Measurements from ENCODE around the gene FAM83D.
A peak's percentile ranks its signal among the peaks of the same experiment; 100 is the strongest.
"Not testable (repeated sequence)": the region's sequence is repeated elsewhere in the genome, so short reads cannot be mapped to it uniquely, and the experiment has no call there.

Gene FAM83D

DNA sequence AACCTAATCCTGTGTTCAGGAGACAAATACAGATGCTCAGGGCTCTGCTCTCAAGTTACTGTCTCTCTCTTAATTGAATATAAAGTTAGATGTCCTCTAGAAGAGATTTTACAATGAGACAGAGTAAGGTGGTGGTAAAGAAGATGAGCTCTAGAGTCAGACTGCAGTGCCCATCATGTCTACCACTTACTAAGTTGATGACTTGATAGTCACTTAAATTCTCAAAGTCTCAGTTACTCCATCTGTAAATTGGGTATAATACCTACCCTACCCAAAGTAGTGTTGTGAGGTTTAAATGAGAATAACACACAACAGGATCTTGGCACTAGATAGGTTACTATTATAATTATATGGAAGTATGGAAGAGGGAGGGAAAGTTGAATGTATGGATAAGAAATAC is 37.5 kb downstream of the FAM83D start:
- no peak for DNase-seq (ENCODE audit: low read depth)

DNA sequence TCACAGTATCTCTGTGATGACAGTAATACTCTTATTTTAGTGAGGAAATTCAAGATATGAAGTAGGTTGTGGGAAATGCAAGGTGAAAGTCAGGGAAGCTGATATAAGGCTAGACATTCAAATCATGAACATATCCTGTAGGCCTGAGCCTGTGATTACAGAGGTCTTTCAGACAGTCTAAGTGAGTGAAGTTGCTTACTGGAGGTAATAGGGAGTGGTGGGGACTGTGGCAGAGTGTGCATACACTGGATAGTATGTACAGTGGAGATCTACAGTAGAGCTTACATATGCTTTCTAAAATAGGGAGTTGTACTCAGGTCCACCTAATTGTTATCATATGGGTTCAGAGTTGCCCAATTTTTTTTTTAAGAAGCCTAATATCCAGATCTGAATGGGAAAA is 39.0 kb downstream of the FAM83D start:
- no peak for DNase-seq (ENCODE audit: low read depth)

DNA sequence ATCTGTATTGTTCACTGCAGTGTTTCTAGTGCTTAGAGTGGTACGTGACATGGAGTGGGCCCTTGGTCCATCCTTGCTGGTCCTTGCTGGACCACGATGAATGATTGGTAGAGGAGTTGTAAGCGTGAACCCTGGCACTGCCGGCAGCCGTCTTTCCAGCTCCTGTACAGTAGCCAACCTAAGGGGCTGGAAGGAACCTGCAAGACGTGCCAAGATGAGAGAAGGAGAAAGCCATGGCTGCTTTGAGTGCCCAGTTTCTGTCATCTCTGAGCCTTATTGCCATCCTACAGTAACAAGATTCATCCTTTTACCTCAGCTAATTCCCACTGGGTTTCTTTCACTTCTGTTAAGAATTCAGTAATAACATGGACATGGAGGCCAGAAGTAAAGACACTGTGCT is 41.9 kb downstream of the FAM83D start:
- DNase-seq (ENCODE audit: low read depth), result no peak

GRCh38 chr20:38969708-38970107 is 43.5 kb downstream of the FAM83D start:
- no peak for DNase-seq (ENCODE audit: low read depth)

- DNase-seq (ENCODE audit: low read depth), result no peak
Observed at GRCh38 chr20:38970302-38970701, 44.1 kb downstream of the FAM83D start.

DNA sequence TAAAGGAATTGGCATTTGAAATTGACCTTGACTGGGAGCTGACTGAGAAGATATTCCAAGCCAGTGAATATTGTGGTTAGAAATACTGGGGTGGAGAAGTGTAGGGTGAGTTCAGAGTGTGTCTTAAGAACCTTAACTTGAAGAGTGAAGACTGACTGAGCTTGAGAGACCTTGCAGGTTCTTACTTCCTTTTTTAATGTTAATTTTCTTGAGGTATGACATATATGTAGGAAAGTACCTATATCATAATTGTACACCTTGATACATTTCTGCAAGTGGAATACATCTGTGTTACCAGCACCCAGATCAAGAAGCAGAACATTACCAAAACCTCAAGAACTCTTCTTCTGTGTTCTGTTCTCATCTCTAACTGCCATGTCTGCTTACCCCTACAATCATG is 46.9 kb downstream of the FAM83D start:
- DNase-seq (ENCODE audit: low read depth), result no peak

DNA sequence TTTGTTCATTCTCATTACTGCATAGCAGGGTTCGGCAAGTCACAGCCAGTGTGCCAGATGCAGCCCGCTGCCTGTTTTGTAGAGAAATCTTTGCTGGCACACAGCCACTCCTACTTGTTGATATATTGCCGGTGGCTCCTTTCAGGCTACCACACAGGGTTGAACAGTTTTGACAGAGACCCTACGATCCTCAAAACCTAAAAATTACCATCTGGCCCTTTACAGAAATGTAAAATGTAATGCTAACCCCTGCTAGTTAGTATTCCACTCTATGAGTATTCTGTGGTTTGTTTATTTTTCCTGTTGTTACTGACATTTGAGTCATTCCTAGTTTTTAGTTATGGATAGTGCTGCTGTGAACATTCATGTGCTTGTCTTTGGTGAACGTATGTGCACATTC is 47.4 kb downstream of the FAM83D start:
- DNase-seq (ENCODE audit: low read depth), result no peak

DNA sequence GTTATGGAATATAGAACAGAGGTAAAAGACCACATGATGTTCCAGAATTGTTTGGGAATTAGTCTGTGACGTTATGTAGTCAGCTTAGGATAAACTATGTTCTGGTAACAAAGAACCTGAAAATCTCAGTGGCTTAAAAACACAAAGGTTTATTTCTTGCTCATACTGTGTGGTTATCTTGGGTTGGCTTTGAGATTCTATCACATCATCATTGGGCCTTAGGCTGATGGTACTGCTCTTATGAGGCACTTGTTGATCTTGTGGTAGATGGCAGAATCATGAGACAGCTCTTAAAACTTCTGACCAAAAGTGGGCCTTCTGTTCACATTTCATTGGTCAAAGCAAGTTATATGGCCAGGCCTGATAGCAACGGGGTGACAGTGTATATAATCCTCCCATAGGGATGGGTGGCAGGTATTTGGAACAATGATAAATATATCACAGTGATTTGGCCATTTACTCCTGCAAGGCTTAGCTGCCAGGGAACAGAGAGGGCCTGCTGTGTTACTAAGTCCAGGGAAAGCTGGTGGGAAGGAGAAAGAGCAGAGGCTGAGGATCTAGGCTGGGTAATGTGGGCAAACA is 49.4 kb downstream of the FAM83D start:
- DNase-seq (ENCODE audit: low read depth), result no peak

GRCh38 chr20:38979434-38979833 is 53.2 kb downstream of the FAM83D start:
- no peak for DNase-seq (ENCODE audit: low read depth)

- DNase-seq (ENCODE audit: low read depth), result no peak
Observed at GRCh38 chr20:38979842-38980241, 53.6 kb downstream of the FAM83D start.

- DNase-seq (ENCODE audit: low read depth), result no peak
Observed at GRCh38 chr20:38982291-38982690, 56.1 kb downstream of the FAM83D start.

DNA sequence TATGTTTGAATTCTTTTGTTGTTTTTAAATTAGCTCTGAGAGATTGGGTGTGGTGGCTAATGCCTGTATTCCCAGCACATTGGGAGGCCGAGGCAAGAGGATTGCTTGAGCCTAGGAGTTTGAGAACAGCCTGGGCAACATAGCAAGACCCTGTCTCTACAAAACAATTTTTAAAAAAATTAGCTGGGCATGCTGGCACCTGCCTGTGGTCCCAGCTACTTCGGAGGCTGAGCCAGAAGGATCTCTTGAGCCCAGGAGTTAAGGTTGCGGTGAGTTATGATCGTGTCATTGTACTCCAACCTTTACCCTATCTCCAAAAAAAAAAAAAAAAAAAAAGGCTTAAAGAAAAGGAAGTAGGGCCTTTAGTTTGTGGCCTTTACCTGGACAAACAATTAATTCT is 58.8 kb downstream of the FAM83D start:
- no peak for DNase-seq (ENCODE audit: low read depth)

DNA sequence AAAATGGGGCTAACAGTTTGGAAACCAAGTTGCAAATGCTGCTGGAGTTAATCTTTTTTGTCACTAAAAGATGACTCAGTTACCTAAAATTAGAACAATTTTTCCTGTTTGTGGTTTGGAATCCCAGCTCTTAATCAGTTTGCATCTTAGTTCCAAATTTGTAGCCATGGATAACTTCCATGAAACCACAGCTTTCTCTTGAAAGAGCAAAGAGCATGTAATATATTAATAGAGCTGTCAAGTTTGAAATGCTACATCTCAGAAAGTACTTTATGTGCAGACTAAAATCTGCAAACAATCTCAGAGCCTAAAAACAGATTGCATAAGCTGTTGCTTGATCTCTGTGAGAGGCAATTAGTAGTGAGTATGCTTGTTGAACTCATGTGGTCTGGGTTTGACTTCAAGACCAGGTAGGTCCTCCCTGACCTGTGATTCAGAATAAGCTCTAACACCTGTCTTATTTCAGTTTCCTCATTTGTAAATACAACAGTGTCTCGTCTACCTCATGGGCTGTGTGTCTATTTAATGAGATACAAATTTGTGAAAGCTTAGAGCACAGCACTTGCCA is 59.5 kb downstream of the FAM83D start:
- DNase-seq (ENCODE audit: low read depth), result no peak

GRCh38 chr20:38986663-38987062 is 60.4 kb downstream of the FAM83D start:
- no peak for DNase-seq (ENCODE audit: low read depth)

GRCh38 chr20:38987777-38988176 is 61.6 kb downstream of the FAM83D start:
- DNase-seq (ENCODE audit: low read depth), result no peak

GRCh38 chr20:38990728-38991127 is 64.5 kb downstream of the FAM83D start:
- DNase-seq (ENCODE audit: low read depth), result no peak

DNA sequence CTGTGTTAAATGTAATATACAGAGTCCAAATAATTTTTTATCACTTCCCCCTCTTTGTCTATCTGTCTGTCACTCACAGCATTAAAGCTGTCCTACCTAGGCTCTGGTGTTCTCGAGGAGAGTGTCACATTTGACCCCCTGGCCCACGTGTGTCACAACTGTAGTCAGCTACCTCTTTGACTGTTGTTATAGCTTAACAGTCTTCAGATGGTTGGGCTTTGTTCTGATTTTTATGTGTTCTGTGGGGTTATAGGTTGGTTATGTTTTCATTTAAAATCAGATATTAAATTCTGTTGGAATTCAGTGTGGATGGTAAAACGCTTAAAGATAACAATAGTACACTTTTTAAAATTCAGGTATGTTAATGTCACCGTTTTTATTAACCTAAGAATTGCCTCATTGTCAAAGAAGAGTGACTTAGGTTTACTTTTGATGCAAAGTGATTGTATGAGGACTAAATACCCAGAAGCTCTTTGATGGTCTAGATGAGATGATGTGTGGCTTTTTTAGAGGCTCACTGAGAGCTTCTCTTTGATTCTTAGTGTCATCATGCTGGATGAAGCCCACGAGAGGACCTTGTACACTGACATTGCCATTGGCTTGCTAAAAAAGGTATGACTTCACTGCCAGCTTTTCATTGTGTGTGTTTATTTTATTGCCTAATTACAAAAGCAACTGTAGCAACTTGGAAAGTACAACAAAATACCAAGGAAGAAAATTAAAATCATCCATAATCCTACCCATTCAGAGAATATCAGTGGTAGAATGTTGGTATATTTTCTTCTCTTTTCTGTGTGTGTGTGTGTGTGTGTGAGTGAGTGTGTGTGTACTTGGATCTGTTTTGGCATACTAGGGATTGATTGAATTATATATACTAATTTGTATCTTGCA is 65.8 kb downstream of the FAM83D start:
- no peak for DNase-seq (ENCODE audit: low read depth)

- DNase-seq (ENCODE audit: low read depth), result no peak
Observed at GRCh38 chr20:38995536-38996044, 69.4 kb downstream of the FAM83D start.

GRCh38 chr20:38996866-38997265 is 70.6 kb downstream of the FAM83D start:
- DNase-seq (ENCODE audit: low read depth), result not testable (repeated sequence)

DNA sequence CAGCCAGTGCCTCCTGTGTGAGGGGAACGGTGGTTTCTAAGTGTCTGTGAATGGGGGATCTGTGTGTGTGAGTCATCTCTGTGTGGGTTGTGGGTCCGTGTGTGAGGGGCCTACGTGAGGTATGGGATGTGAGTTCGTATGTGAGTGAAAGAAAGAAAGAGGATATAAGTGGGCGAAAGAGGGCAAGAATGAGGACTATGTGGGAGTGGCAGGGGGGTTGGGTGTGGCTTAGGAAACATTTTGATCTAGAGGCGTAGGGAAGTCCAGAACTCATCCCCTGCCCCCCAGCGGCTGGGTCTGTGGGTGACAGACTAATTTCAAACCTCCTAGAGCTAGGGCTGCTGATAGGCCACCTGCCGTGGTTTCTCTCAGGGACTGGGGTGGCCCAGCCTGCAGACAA is 71.4 kb downstream of the FAM83D start:
- DNase-seq (ENCODE audit: low read depth), result peak; percentile 67

DNA sequence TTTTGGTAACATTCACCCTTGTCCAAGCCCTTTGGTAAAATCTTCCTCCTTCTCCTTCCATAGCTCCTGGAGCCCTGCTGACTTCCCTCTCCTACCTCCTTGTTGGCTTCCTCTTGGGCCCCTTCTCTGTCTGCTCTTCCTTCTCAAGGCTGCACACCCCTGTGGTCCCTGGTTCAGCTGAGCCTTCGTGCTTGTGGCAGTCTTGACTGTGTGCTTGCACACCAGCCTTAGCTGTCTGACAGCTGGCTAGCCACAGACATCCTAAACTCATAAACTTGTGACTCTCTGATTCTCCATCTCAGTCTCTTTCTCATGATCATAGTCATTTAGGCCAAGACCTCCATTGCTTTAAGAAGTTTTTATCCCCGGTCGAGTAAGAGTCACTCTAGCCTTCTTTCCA is 73.0 kb downstream of the FAM83D start:
- no peak for DNase-seq (ENCODE audit: low read depth)

- no peak for DNase-seq (ENCODE audit: low read depth)
Observed at GRCh38 chr20:38999965-39000910, 74.0 kb downstream of the FAM83D start.
